ENCODE data around the gene LUZP2.

The LUZP2 gene

GRCh38 chr11:24714601-24715000 lies 217.7 kb downstream of the LUZP2 start:
- H3K4me3 ChIP-seq (ENCODE audit: low read length) = no peak overlapping the region
- DNase-seq (ENCODE audit: low read depth) = no peak
- TF ChIP-seq CTCF (conservative IDR thresholded peaks at IDR 0.05; ENCODE audit: low read depth, low read length) = no peak

- no peak for DNase-seq (ENCODE audit: low read depth)
- TF ChIP-seq CTCF (conservative IDR thresholded peaks at IDR 0.05; ENCODE audit: low read depth, low read length) = no peak
- no peak overlapping the region for H3K4me3 ChIP-seq (ENCODE audit: low read length)
Measured at GRCh38 chr11:24716403-24716802, 219.6 kb downstream of the LUZP2 start.

- TF ChIP-seq CTCF (conservative IDR thresholded peaks at IDR 0.05; ENCODE audit: low read depth, low read length) = no peak
- DNase-seq (ENCODE audit: low read depth) = no peak
- no peak overlapping the region for H3K4me3 ChIP-seq (ENCODE audit: low read length)
Measured at GRCh38 chr11:24723231-24723630, 226.4 kb downstream of the LUZP2 start.

- H3K4me3 ChIP-seq (ENCODE audit: low read length) = no peak overlapping the region
- no peak for TF ChIP-seq CTCF (conservative IDR thresholded peaks at IDR 0.05; ENCODE audit: low read depth, low read length)
- no peak for DNase-seq (ENCODE audit: low read depth)
Measured at GRCh38 chr11:24731554-24731953, 234.7 kb downstream of the LUZP2 start.

GRCh38 chr11:24734742-24735237 lies 237.9 kb downstream of the LUZP2 start:
- no peak for DNase-seq (ENCODE audit: low read depth)
- no peak overlapping the region for H3K4me3 ChIP-seq (ENCODE audit: low read length)
- TF ChIP-seq CTCF (conservative IDR thresholded peaks at IDR 0.05; ENCODE audit: low read depth, low read length) = no peak

- no peak for DNase-seq (ENCODE audit: low read depth)
- H3K4me3 ChIP-seq (ENCODE audit: low read length) = no peak overlapping the region
- no peak for TF ChIP-seq CTCF (conservative IDR thresholded peaks at IDR 0.05; ENCODE audit: low read depth, low read length)
Measured at GRCh38 chr11:24738972-24739371, 242.1 kb downstream of the LUZP2 start.

- TF ChIP-seq CTCF (conservative IDR thresholded peaks at IDR 0.05; ENCODE audit: low read depth, low read length) = no peak
Measured at GRCh38 chr11:24739637-24740036, 242.8 kb downstream of the LUZP2 start.

More at GRCh38 chr11:24739637-24740036, 242.8 kb downstream of the LUZP2 start:
- H3K4me3 ChIP-seq (ENCODE audit: low read length) = no peak overlapping the region
- no peak for DNase-seq (ENCODE audit: low read depth)

All from retinal pigment epithelial cell (primary cell).